Stimulated activated CD4-positive, alpha-beta T cell treated with anti-CD3 and anti-CD28 coated beads, Interleukin-1b, Interleukin-23, amount 100 ng/mL, for 48 hours (primary cell): ENCODE results near the gene MPLKIP.
"Not testable (repeated sequence)": the region's sequence is repeated elsewhere in the genome, so short reads cannot be mapped to it uniquely, and the experiment has no call there.

ENCODE experiments used
- DNase-seq: peaks from one replicate; pipeline ENCODE4 v3.0.0-alpha.2; 2020

MPLKIP gene

DNA sequence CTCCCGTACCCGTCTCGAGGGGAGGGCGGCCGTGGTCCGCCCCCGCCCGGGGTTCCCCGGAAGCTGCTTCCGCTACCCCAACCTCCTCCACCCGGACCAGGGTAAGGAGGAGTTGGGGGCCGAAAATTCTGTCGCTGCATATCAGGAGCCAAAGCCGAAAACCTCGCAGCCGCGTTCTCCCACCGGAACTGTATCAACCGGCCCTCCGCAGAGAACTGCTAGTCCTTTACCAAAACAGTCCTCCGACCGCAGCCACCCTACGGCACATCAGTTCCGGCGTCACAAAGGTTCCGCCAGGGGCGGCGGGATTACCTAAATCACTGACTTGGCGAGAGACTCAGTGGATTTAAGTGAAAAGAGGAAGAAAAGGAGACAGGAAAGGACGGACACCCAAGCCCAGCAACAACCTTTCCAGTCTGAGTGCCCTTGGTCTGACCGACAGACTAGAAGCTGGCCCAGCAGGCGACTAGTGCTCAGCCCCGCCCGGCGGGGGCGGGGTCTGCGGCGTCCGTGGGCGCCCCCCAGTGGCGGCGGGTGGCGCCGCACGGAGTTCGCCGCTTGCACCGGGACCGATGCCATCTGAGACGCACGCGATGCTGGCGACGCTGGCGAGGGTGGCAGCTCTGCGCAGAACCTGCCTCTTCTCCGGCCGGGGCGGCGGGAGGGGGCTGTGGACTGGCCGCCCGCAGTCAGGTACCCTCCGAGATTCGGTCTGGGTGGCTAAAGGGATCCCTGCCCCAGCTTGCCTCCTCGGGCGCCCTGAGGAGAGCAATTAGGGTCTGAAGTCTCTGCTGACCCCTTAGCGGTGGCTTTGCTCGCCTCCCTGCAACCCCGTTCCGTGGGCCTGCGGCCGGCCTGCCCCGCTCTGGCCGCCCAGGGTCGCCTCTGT lies at the start of gene MPLKIP, which contains the start of gene SUGCT:
MPLKIP (minus strand) TSS at position 195 of the 889 bp plus-strand sequence; CDS start at position 140, 55 bp downstream.
SUGCT (plus strand) TSS at position 578 of the 889 bp plus-strand sequence.
- DNase-seq = peak; percentile 85

- no peak for DNase-seq
Observed at GRCh38 chr7:40182452-40182851, 48.0 kb upstream of the MPLKIP start.

DNA sequence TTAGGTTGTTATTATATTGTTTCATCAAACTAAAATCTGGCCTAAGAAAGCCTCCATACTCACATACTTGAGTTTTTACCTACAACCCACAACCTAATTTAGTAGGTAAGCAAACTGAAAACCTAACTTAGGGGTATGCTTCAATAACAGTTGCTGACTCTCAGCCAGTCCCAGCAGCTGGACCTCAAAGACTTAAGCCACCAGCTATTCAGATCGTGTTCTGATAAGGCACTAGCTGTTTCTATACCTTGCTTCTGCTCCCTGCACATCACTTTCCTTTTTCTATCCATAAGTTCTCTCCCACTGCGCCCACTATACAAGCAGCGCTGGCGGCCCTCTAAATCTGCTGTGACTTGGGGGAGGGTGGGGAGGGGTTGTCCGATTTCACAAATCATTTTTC lies 42.6 kb upstream of the MPLKIP start:
- no peak for DNase-seq

DNA sequence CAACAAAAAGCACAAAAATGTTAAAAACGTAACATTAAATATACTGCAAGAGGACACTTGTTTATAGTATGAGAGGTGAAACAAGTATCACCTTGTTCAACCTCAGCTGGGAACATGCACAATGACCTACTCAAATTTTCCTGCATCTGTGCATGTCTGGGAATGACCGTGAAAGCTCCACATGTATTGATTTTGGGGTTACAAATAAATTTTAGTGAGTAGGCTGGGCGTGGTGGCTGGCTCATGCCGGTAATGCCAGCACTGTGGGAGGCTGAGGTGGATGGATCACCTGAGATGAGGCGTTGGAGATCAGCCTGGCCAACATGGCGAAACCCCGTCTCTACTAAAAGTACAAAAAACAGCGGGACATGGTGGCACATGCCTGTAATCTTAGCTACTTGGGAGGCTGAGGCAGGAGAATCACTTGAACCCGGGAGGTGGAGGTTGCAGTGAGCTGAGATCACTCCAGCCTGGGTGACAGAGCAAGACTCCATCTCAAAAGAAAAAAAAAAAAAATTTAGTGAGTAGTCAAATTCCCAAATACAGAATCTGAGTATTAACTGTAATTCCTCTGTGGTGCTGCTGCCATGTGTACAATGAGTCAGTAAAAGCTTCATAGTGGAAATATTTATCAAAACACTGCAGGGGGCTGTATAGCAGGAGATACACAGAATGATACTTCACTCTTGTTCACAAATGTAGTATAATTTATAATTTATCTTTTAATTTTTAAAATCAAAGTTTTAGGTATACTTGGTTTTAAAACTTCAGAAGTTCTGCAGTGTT lies 41.5 kb upstream of the MPLKIP start:
- DNase-seq = no peak

DNA sequence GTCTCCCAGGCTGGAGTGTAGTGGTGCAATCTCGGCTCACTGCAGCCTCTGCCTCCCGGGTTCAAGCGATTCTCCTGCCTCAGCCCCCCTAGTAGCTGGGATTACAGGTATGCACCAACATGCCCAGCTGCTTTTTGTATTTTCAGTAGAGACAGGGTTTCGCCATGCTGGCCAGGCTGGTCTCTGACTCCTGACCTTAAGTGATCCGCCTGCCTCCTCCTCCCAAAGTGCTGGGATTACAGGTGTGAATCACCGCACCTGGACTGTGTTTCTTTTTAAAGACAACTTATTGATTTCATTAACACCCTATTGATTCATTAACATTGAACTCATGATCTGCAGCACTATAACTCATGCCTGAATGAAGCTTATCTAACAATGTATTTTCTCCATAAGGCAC lies 40.8 kb upstream of the MPLKIP start:
- DNase-seq = not testable (repeated sequence)

GRCh38 chr7:40173121-40173520 lies 38.7 kb upstream of the MPLKIP start:
- not testable (repeated sequence) for DNase-seq

DNA sequence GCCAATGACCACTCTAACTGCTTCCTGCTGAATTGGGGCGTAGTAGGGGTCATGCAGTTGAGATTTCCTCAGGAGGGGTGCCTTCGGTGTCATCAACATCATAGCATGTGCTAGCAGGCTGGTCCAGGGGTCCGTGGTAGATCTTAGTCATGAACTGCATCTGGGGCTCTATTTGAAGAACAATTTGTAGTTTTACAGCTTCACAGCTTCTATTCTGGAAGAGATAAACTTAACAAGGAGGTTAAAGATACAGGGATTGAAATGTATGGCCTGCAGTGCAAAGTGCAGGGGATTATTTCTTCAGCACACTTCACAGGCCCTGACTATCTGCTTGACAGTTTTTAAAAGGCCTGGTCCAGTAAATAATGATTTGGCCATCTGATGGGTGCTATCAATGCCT lies 33.8 kb upstream of the MPLKIP start:
- not testable (repeated sequence) for DNase-seq

- no peak for DNase-seq
Observed at GRCh38 chr7:40167291-40167690, 32.9 kb upstream of the MPLKIP start.

GRCh38 chr7:40165216-40165615 lies 30.8 kb upstream of the MPLKIP start:
- no peak for DNase-seq

DNA sequence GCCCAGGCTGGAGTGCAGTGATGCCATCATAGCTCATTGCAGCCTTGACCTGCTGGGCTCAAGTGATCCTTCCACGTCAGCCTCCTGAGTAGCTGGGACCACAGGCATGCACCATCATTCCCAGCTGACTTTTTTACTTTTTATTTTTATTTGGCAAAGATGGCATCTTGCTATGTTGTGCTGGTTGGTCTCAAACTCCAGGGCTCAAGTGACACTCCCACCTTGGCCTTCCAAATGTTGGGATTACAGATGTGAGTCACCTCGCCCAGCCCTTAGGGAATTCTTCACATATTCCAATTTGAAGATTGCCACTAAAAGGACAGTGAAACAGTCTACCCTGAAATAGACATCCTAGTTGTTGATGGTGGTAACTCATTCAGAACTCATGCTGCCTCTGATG lies 28.1 kb upstream of the MPLKIP start:
- DNase-seq = no peak

GRCh38 chr7:40156988-40157387 lies 22.6 kb upstream of the MPLKIP start:
- no peak for DNase-seq

GRCh38 chr7:40151504-40151903 lies 17.1 kb upstream of the MPLKIP start:
- DNase-seq = no peak

DNA sequence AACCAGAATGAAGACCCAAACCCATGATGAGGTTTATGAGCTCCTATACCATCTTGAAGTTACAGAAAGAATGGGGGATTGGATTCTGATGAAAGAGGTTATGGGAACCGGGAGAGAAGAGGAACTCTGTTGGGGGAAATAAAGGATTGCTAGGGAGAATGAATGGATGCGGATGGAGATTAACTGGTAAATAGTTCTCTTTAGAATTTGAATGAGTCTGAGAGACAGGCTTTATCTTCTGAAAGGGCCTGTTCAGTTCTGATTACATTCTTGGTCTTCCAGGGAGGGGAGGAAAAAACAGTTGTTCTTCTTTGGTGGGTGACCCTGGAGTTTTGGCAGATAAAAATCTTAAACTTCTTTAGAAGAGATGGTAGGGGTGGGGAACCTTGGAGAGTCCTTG lies 14.2 kb upstream of the MPLKIP start:
- no peak for DNase-seq

DNA sequence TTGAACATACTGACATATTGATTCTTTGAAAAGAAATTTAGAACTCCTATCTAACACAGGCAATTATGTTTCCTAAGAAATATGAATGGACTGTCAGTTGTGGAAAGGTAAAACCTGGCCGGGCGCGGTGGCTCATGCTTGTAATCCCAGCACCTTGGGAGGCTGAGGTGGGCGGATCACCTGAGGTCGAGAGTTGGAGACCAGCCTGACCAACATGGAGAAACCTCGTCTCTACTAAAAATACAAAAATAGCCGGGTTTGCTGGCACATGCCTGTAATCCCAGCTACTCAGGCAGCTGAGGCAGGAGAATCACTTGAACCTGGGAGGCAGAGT lies 13.8 kb upstream of the MPLKIP start:
- not testable (repeated sequence) for DNase-seq

GRCh38 chr7:40147371-40148246 lies 13.2 kb upstream of the MPLKIP start:
- DNase-seq = no peak

- not testable (repeated sequence) for DNase-seq
Observed at GRCh38 chr7:40145596-40146130, 11.2 kb upstream of the MPLKIP start.

DNA sequence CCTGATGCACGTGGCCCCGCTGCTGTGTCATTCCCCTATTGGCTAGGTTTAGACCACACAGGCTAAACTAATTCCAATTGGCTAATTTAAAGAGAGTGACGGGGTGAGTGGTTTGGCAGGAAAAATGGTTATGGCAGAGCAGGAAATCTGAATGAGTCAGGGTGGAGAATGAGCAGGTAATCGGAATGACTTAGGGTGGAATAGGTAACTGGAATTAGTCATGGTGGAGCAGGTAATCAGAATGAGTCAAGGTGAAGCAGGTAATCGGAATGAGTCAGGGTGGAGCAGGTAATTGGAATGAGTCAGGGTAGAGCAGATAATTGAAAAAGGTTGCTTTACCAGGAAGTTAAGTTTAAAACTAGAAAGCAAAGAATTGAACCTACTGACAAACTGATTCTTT lies 7.5 kb upstream of the MPLKIP start:
- DNase-seq = not testable (repeated sequence)

- DNase-seq = not testable (repeated sequence)
Observed at GRCh38 chr7:40139891-40140290, 5.5 kb upstream of the MPLKIP start.

DNA sequence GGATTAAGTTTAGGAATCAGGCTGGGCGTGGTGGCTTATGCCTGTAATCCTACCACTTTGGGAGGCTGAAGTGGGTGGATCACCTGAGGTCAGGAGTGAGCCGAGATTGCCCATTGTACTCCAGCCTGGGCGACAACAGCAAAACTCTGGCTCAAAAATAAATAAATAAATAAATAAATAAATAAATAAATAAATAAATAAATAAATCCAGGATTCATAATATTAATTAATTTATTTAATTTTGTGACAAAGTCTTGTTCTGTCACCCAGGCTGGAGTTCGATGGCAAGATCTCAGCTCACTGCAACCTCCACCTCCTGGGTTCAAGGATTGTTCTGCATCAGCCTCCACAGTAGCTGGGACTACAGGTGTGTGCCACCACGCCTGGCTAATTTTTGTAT lies 4.6 kb upstream of the MPLKIP start:
- no peak for DNase-seq

DNA sequence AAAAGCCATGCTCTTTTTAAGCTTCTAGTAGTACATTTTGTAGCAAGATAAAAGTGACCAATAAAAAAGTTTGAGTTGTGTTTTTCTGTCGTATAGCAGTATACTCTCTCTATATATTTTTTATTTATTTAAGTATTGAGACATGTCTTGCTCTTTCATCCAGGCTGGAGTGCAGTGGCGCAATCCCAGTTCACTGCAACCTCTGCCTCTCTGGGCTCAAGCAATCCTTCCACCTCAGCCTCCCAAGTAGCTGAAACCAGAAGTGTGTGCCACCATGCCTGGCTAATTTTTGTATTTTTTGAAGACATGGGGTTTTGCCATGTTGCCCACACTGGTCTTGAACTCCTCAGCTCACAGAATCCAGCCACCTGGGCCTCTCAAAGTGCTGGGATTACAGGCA lies 3.1 kb upstream of the MPLKIP start:
- no peak for DNase-seq

- DNase-seq = no peak
Observed at GRCh38 chr7:40135317-40135610, 842 bp upstream of the MPLKIP start.

DNA sequence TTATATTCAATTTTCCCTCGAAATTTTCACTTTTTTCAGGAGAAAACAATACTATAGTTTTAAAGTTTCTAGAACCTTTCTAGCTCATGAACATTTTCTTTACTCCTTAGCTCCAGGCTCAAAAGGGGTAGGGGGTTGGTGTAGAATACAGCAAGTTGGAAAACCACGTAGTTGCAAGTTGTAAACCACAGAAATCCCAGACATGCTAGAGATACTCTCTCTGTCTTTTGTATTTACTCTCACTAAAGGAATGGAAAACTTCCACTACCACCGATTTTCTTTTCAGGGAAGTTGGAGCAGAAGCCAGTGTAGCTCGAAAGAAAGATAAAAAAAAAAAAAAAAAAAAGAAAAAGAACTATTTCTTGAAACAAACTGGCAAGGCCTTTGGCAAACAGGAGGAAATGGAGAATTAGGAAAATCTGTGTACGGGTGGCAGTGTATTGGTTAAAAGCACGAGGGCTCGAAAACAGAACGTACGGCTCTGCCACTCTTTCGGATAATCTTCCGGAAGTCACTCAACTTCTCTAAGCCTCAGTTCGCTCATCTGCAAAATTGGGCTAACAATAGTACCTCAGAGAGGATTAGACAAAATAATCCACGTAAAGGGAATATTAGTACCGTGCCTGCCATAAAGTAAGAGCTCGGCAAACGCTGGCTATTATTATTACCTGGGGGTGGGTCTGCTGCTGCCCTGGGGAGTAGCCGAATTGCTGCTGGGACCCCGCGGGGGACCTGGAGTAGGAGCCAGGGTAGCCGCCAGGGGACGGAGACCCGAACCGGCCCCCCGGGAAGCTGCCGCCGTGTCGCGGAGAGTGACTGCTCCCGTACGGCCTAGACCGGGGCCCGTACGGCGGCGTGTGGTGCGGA lies 628 bp downstream of the MPLKIP start:
- DNase-seq = no peak
